ENCODE measurements around the gene TTC3.

- no peak for TF ChIP-seq CTCF (IDR thresholded peaks at IDR 0.05)
- no peak for TF ChIP-seq EZH2 (IDR thresholded peaks at IDR 0.05; ENCODE audit: borderline replicate concordance, insufficient read depth, low read depth, low read length, poor library complexity, severe bottlenecking)
Observed at GRCh38 chr21:37240978-37241377, 167.9 kb downstream of the TTC3 start.

All from B cell (primary cell).